GM10266 (cell line): Measurements from ENCODE around the gene GEMIN4.

Source experiments
- DNase-seq: peaks from one replicate; pipeline ENCODE4 v3.0.0; 2012; ENCODE audit errors: extremely low spot score
- CTCF ChIP-seq: IDR thresholded peaks from 2 replicates; pipeline ENCODE4 v1.5.1; 2012; ENCODE audit warnings: mild to moderate bottlenecking, low read depth; ENCODE audit not compliant: control insufficient read depth, insufficient read depth; ENCODE audit errors: missing control alignments

The GEMIN4 gene

GRCh38 chr17:725084-725483 is 27.0 kb downstream of the GEMIN4 start:
- DNase-seq: no peak
- no peak for TF ChIP-seq CTCF

GRCh38 chr17:721540-721937 is 30.5 kb downstream of the GEMIN4 start:
- no peak for TF ChIP-seq CTCF

GRCh38 chr17:720706-721539 is 31.1 kb downstream of the GEMIN4 start:
- no peak for TF ChIP-seq CTCF
- DNase-seq: no peak

More at GRCh38 chr17:721540-721937, 30.5 kb downstream of the GEMIN4 start:
- no peak for DNase-seq

GRCh38 chr17:718075-718474 is 34.0 kb downstream of the GEMIN4 start:
- DNase-seq: no peak
- no peak for TF ChIP-seq CTCF

- no peak for TF ChIP-seq CTCF
- DNase-seq: no peak
Measured at GRCh38 chr17:708132-708531, 43.9 kb downstream of the GEMIN4 start.

- no peak for DNase-seq
- no peak for TF ChIP-seq CTCF
Measured at GRCh38 chr17:705863-706262, 46.2 kb downstream of the GEMIN4 start.

- no peak for DNase-seq
- no peak for TF ChIP-seq CTCF
Measured at GRCh38 chr17:705011-705410, 47.1 kb downstream of the GEMIN4 start.
